ENCODE results near the gene TMBIM6. TPM values are rescaled to one million over a fixed set of nuclear protein-coding genes. Genes with fewer than 3 reads are reported as not detected.
A peak's percentile ranks its signal among the peaks of the same experiment; 100 is the strongest.

Gene TMBIM6
- total and polyA plus RNA-seq, 2 donors from 2014 or later, result 644 to 724 TPM

- Histone ChIP-seq H3K27ac (ENCODE audit: low read depth in 2 of 2, low read length in 2 of 2) (no peak overlapping the region), H3K4me1 (ENCODE audit: control insufficient read depth in 2 of 3, insufficient read depth in 2 of 3, low read depth in 1 of 3, low read length in 3 of 3) (peaks cover 6 to 15% (median 6%) of the 10 kb centered on the region in 3 donors), H3K4me3 (ENCODE audit: low read length in 3 of 3) (no peak overlapping the region), H3K9me3 (ENCODE audit: control insufficient read depth in 2 of 3, insufficient read depth in 1 of 3, low read length in 3 of 3) (no peaks in the 10 kb centered on the region), H3K27me3 (ENCODE audit: control insufficient read depth, insufficient read depth, low read length) (no peaks in the 10 kb centered on the region), H3K36me3 (ENCODE audit: control insufficient read depth in 2 of 3, insufficient read depth in 3 of 3, low read length in 3 of 3) (no peaks in the 10 kb centered on the region), H3K9ac (ENCODE audit: low read length in 3 of 3) (no peak overlapping the region)
- FAIRE-seq (no peak), DNase-seq (no peak)
- intact Hi-C loops (cut with DNase I), result no loop called here
- no peak for TF ChIP-seq CTCF (IDR thresholded peaks at IDR 0.05; ENCODE audit: borderline replicate concordance, extremely low read depth, insufficient read depth)
Observed at GRCh38 chr12:49703647-49704137, 37.7 kb upstream of the TMBIM6 start.

- Histone ChIP-seq H3K9ac (ENCODE audit: low read length in 3 of 3) (peak overlapping the region; percentile 50 to 75 (median 56)), H3K27ac (ENCODE audit: low read depth in 2 of 2, low read length in 2 of 2) (peak overlapping the region; percentile 46 to 85), H3K4me3 (ENCODE audit: low read length in 3 of 3) (peak overlapping the region; percentile 55 to 71 (median 59)), H3K27me3 (ENCODE audit: control insufficient read depth, insufficient read depth, low read length) (no peaks in the 10 kb centered on the region), H3K4me1 (ENCODE audit: control insufficient read depth in 2 of 3, insufficient read depth in 2 of 3, low read depth in 1 of 3, low read length in 3 of 3) (peaks cover 0 to 9% (median 0%) of the 10 kb centered on the region in 3 donors), H3K9me3 (ENCODE audit: control insufficient read depth in 2 of 3, insufficient read depth in 1 of 3, low read length in 3 of 3) (no peaks in the 10 kb centered on the region), H3K36me3 (ENCODE audit: control insufficient read depth in 2 of 3, insufficient read depth in 3 of 3, low read length in 3 of 3) (no peaks in the 10 kb centered on the region)
- intact Hi-C loops (cut with DNase I), result loop anchor here (5.0 kb wide), 1 partner anchor 63 kb away; no protein-coding TSS in a partner anchor
- no peak for FAIRE-seq
- peak in 1 of 5 donors; percentile 21 for DNase-seq
- TF ChIP-seq CTCF (IDR thresholded peaks at IDR 0.05; ENCODE audit: borderline replicate concordance, extremely low read depth, insufficient read depth), result no peak
Observed at GRCh38 chr12:49705479-49706134, 35.8 kb upstream of the TMBIM6 start.

- Histone ChIP-seq H3K9ac (ENCODE audit: low read length in 3 of 3) (peak overlapping the region; percentile 50 to 75 (median 56)), H3K27ac (ENCODE audit: low read depth in 2 of 2, low read length in 2 of 2) (peak overlapping the region; percentile 81 to 85), H3K9me3 (ENCODE audit: control insufficient read depth in 2 of 3, insufficient read depth in 1 of 3, low read length in 3 of 3) (no peaks in the 10 kb centered on the region), H3K27me3 (ENCODE audit: control insufficient read depth, insufficient read depth, low read length) (no peaks in the 10 kb centered on the region), H3K4me3 (ENCODE audit: low read length in 3 of 3) (peak overlapping the region; percentile 55 to 71 (median 59)), H3K36me3 (ENCODE audit: control insufficient read depth in 2 of 3, insufficient read depth in 3 of 3, low read length in 3 of 3) (no peaks in the 10 kb centered on the region), H3K4me1 (ENCODE audit: control insufficient read depth in 2 of 3, insufficient read depth in 2 of 3, low read depth in 1 of 3, low read length in 3 of 3) (peaks cover 0 to 9% (median 0%) of the 10 kb centered on the region in 3 donors)
- no peak for TF ChIP-seq CTCF (IDR thresholded peaks at IDR 0.05; ENCODE audit: borderline replicate concordance, extremely low read depth, insufficient read depth)
- DNase-seq (peak; percentile 68 to 86 (median 77)), FAIRE-seq (no peak)
- intact Hi-C loops (cut with DNase I), result loop anchor here (5.0 kb wide), 1 partner anchor 64 kb away; no protein-coding TSS in a partner anchor
Observed at GRCh38 chr12:49706351-49707127, 34.8 kb upstream of the TMBIM6 start.
